Stimulated activated CD8-positive, alpha-beta memory T cell treated with anti-CD3 and anti-CD28 coated beads, Interleukin-2, amount 100 ng/mL, for 48 hours (primary cell): ENCODE data around the gene ADARB2.

Experiments
- DNase-seq, 2 donors: peaks; one replicate each; pipeline ENCODE4 v3.0.0-alpha.2; 2020; ENCODE audit warnings: low read depth in 2 of 2

Gene ADARB2

GRCh38 chr10:1410469-1411395 lies 326.6 kb downstream of the ADARB2 start:
- DNase-seq, result no peak

GRCh38 chr10:1410032-1410431 lies 327.3 kb downstream of the ADARB2 start:
- DNase-seq, result no peak

GRCh38 chr10:1409392-1409791 lies 327.9 kb downstream of the ADARB2 start:
- DNase-seq, result no peak

- no peak for DNase-seq
Observed at GRCh38 chr10:1408651-1409367, 328.5 kb downstream of the ADARB2 start.

- DNase-seq, result no peak
Observed at GRCh38 chr10:1406967-1407945, 330.1 kb downstream of the ADARB2 start.

- no peak for DNase-seq
Observed at GRCh38 chr10:1406132-1406966, 331.0 kb downstream of the ADARB2 start.

- DNase-seq, result no peak
Observed at GRCh38 chr10:1404323-1405260, 332.7 kb downstream of the ADARB2 start.

- DNase-seq, result no peak
Observed at GRCh38 chr10:1403508-1404322, 333.6 kb downstream of the ADARB2 start.

GRCh38 chr10:1402816-1403507 lies 334.4 kb downstream of the ADARB2 start:
- DNase-seq, result no peak

GRCh38 chr10:1402016-1402770 lies 335.1 kb downstream of the ADARB2 start:
- DNase-seq, result no peak

GRCh38 chr10:1401071-1401965 lies 336.0 kb downstream of the ADARB2 start:
- no peak for DNase-seq

- DNase-seq, result no peak
Observed at GRCh38 chr10:1400101-1401070, 336.9 kb downstream of the ADARB2 start.

- no peak for DNase-seq
Observed at GRCh38 chr10:1399431-1400100, 337.8 kb downstream of the ADARB2 start.

- DNase-seq, result no peak
Observed at GRCh38 chr10:1398626-1399410, 338.5 kb downstream of the ADARB2 start.
